ACC112 (cell line): Measurements from ENCODE around the gene ANAPC1.
"Not testable (repeated sequence)": the region's sequence is repeated elsewhere in the genome, so short reads cannot be mapped to it uniquely, and the experiment has no call there.

Source experiments
- H2AFZ ChIP-seq: fragments of 200-600 bp; sonication (generic); one replicate; pipeline ENCODE4 v1.6.0; 2017; ENCODE audit warnings: antibody characterized with exemption, low read length; ENCODE audit not compliant: unreplicated experiment
- H3K27ac ChIP-seq: fragments of 200-600 bp; sonication (generic); 2 replicates; pipeline ENCODE4 v1.5.1; 2014; ENCODE audit warnings: low read depth, mild to moderate bottlenecking, antibody characterized with exemption, low read length, moderate library complexity
- H3K27me3 ChIP-seq: fragments of 200-600 bp; sonication (generic); 2 replicates; pipeline ENCODE4 v1.6.1; 2014; ENCODE audit warnings: mild to moderate bottlenecking, antibody characterized with exemption, low read length, moderate library complexity, mixed read lengths; ENCODE audit not compliant: insufficient read depth
- H3K36me3 ChIP-seq: fragments of 200-600 bp; sonication (generic); 2 replicates; pipeline ENCODE4 v1.6.1; 2016; ENCODE audit warnings: mild to moderate bottlenecking, antibody characterized with exemption, low read length, moderate library complexity, mixed read lengths; ENCODE audit not compliant: insufficient read depth
- H3K4me1 ChIP-seq: fragments of 200-600 bp; sonication (generic); one replicate; pipeline ENCODE4 v1.6.1; 2016; ENCODE audit warnings: low read length, mixed read lengths; ENCODE audit not compliant: insufficient read depth, unreplicated experiment, control insufficient read depth
- H3K4me3 ChIP-seq: fragments of 200-600 bp; sonication (generic); 2 replicates; pipeline ENCODE4 v1.5.1; 2014; ENCODE audit warnings: mild to moderate bottlenecking, low read depth, low read length
- H3K79me2 ChIP-seq: fragments of 200-600 bp; sonication (generic); one replicate; pipeline ENCODE4 v1.6.0; 2016; ENCODE audit warnings: low read length; ENCODE audit not compliant: control insufficient read depth, unreplicated experiment, insufficient read depth

The ANAPC1 gene

DNA sequence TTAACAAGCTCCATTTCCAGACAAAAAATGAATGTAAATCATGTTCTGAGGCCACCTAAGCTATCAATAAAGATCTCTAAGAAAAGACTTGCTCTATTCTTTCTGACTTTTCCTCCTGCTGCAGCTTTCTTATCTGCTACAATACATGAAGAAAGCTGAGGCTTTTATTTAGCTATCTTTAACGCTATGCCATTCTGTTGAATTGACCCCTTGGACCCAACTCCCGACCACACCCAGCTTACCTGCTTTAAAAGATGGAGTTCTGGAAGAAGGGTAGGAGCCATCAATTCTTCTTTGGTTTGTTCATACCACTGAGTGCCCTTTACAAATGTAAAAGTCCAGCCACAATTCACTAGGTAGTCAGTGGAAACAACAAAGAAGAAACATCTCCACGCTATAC is 99.9 kb downstream of the ANAPC1 start:
- not testable (repeated sequence) for H3K36me3 ChIP-seq

DNA sequence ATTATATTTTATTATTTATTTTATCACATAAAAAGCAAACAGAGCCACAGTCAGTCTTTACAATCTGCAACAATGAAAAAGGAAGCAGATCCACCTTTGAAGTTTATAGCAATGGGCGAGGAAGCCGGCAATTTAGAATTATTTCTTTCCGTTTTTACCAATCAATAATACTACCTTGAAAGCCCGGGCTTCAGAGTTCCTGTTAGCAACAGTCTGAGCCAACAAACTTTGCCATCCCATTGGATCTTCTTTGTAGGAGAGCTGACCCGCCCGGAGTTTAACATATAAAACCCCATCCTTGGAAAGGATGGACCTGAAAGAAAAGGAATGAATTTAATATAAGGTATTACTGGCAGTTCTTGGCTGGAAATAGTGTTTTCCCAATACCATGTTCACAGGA is 101.8 kb downstream of the ANAPC1 start:
- H3K27ac ChIP-seq, H3K27me3 ChIP-seq, H2AFZ ChIP-seq, H3K79me2 ChIP-seq, H3K4me1 ChIP-seq, H3K36me3 ChIP-seq, H3K4me3 ChIP-seq: not testable (repeated sequence)

More for the DNA sequence above, 99.9 kb downstream of the ANAPC1 start:
- H2AFZ ChIP-seq, H3K27me3 ChIP-seq, H3K4me3 ChIP-seq, H3K4me1 ChIP-seq, H3K79me2 ChIP-seq, H3K27ac ChIP-seq: not testable (repeated sequence)

DNA sequence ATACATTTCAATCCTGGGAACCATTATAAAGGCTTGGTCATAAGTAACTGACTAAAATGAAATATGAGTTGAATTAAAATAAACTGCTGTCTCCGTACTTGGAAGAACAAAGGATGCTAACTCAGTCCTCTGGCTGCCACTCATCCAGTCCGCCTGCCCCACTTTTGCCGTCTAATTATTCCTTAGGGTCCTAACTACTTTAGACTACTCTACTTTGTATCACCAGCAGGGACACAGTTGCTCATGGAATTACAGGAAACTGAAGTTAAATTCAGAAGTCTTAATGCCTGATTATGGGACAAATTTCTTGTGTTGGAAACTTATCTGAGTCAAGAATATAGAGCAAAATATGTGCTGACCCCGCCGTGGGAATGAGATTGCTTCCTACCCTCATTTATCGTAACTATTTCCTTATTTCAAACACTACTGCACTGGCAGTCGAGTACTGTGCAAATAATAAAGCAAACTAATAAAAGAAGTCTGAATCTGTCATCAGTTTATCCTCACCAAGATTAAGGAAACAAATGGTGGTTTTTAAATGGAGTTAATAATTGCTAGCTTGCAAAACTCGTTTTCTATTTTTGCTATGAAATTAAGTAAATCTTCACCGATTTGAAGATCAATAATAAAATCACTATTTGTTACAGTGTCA is 102.4 kb downstream of the ANAPC1 start:
- not testable (repeated sequence) for H3K4me1 ChIP-seq, H3K27me3 ChIP-seq, H3K36me3 ChIP-seq, H3K79me2 ChIP-seq, H3K4me3 ChIP-seq, H2AFZ ChIP-seq, H3K27ac ChIP-seq

DNA sequence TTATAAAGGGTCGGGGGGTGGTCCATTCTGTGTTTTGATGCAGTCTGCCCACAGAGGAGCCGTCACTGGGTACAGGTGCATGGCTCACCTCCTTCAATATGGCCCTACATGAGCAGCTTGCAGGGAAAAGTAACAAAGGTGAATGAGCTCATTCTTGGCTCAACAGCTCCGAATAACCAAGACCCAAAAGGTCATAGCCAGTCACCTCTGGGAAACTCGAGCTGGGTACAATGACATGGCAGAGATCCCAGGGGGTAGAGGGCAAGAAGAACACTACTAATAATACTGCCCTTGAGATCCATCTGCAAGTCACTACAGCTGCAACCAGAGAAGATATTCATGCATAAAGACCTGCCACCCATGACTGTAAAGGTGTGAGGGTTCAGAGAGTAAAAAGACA is 106.8 kb downstream of the ANAPC1 start:
- not testable (repeated sequence) for H3K79me2 ChIP-seq, H3K4me3 ChIP-seq, H3K27me3 ChIP-seq, H3K4me1 ChIP-seq, H3K36me3 ChIP-seq, H2AFZ ChIP-seq, H3K27ac ChIP-seq

DNA sequence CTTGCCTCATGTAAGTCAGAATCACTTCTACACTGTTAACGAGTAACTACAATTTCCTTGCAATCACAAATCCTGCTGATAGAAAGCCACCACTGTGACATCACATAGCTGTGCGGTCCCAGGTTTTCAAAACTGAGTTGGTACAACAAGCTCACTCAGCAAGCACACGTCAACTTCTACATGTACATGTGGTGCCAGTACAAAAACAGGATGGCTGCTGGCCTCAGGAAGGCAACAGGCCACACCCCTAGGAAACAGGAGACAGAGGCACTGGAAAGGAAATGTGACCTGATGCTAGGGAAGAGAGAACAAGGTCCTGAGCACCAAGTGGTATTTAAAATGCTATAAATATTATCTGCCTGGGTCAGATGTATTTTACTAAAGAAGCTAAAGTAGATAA is 107.7 kb downstream of the ANAPC1 start:
- not testable (repeated sequence) for H3K79me2 ChIP-seq, H3K27ac ChIP-seq, H3K36me3 ChIP-seq, H3K4me1 ChIP-seq, H2AFZ ChIP-seq, H3K4me3 ChIP-seq, H3K27me3 ChIP-seq

DNA sequence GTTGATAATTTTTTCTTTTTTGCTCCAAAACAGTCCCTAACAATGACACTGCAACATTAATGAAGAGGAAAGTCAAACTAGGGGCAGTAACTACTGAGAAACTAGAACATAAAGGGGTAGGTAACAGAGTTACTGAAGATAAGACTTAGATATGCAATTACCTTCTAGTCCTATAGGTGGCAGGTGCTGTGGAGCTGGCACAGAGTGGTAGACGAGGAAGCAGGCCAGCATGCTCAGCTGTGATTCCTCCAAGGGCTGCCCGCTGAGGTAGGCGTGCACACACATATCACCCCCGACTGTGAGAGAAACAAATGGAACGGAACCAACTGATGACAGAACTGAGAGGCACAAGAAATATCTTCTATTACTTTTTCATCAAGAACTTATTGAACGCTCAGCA is 111.8 kb downstream of the ANAPC1 start:
- not testable (repeated sequence) for H3K36me3 ChIP-seq, H3K4me3 ChIP-seq, H3K27ac ChIP-seq, H3K4me1 ChIP-seq, H3K79me2 ChIP-seq, H2AFZ ChIP-seq, H3K27me3 ChIP-seq

DNA sequence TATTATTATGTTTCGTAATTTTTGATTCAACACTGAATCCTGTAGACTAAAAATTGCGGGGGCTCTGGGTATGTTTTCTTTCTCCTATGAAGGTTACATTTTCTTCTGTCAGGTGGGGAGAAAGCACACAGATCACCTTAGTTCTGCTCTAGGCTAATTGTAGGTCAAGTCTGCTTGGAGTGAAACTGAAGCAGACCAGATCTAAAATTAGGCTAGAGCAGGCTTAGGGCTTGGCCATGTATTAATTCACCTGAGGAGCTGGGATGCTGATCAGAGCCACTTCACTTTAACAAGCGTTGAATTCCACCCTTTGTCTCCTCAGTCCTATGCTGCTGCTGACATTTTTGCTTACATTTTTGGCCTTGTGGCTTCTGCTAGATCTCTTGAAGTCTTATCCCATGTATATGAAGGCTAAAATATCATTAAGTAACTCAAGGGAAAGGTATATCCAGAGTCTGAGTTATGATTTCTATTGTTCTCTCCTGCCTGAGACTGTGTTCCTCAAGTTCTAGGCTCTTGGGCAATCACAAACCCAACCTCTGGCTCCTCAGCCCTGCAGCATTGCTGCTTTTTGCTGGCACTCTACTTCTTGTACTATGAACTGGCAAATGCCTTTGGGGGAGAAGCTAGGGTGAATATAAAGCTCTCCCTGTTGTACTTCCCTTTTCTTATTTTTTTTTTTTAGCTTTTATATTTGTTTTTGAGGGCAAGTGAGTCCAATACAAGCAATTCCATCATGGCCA is 112.9 kb downstream of the ANAPC1 start:
- H3K27ac ChIP-seq, H3K4me3 ChIP-seq, H3K4me1 ChIP-seq, H3K36me3 ChIP-seq, H3K27me3 ChIP-seq, H3K79me2 ChIP-seq, H2AFZ ChIP-seq: not testable (repeated sequence)

DNA sequence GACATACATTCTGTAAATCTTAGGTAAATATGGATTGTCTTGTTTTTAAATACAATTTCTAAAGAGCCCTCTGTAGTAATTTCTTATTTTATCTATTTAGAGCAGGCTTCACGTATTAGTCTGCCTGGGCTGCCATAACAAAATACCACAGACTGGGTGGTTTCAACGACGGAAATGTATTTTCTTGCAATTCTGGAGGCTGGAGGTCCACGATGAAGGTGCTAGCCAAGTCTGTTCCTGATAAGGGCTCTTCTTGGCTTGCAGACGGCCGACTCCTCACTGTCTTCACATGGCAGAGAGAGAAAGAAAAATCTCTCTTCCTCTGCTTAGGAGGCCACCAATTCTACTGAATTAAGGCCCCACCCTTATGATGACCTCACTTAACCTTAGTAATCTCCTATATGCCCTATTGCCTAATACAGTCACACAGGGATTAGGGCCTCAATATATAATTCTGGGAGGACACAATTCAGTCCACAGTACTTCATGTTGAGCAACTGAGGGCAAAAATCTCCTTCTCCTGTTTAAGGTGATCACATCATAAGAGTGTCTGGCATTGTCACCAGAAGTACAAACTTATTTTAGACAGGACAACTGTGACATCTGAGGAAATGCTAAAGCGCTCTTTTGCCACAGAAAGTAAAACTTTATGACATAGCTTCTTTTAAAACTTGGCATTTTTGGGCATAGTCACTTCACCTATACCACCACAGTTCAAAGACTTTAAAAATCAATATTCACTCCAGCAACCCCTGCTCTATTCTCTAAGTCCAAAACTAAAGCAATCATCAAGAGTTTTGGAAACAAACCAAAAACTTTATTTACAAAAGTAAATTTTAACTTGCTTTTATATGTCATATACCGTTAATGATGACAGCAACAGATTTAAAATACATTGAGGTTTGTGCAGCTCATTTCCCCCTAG is 115.5 kb downstream of the ANAPC1 start:
- H2AFZ ChIP-seq, H3K27ac ChIP-seq, H3K27me3 ChIP-seq, H3K36me3 ChIP-seq, H3K4me3 ChIP-seq, H3K4me1 ChIP-seq, H3K79me2 ChIP-seq: not testable (repeated sequence)

DNA sequence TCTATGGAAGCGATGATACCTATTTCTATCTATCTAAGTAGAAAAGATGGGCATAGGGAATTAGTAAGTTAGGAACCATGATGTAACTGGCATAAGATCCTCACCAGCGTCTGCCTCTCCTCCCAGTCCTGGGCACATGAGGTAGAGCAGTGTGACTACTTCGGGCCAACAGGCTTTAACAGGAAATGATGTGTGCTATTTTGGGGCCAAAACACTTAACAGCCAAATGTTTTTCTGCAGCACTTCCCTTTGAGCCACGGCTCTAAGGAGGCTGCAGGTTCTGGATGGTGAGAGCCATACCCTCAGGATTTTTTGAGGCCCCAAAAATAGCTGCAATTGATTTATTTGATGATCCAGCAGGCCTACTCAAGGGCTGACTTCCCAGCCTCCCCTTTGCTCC is 116.9 kb downstream of the ANAPC1 start:
- H3K36me3 ChIP-seq, H3K27me3 ChIP-seq, H3K27ac ChIP-seq, H3K4me1 ChIP-seq, H3K79me2 ChIP-seq, H3K4me3 ChIP-seq, H2AFZ ChIP-seq: not testable (repeated sequence)

DNA sequence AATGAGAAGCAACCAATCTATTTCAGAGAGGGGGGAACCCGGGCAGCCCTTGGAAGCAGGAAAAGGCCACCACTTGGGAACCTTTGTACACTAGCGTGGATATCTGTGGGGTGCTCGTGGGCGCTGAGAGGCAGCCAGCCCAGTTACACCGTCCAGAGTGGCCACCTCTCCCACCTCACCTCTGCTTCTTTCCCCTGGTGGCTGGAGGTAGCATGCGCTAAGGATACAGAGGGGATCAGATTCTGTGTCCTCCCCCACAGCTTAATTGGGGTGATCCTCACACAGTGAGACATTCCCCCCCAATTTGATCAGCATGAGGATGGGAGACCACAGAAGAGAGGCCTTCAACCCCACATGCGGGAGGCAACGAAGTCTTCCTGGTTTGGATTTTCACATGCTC is 117.7 kb downstream of the ANAPC1 start:
- H3K27ac ChIP-seq, H2AFZ ChIP-seq, H3K4me3 ChIP-seq, H3K36me3 ChIP-seq, H3K4me1 ChIP-seq, H3K79me2 ChIP-seq, H3K27me3 ChIP-seq: not testable (repeated sequence)

DNA sequence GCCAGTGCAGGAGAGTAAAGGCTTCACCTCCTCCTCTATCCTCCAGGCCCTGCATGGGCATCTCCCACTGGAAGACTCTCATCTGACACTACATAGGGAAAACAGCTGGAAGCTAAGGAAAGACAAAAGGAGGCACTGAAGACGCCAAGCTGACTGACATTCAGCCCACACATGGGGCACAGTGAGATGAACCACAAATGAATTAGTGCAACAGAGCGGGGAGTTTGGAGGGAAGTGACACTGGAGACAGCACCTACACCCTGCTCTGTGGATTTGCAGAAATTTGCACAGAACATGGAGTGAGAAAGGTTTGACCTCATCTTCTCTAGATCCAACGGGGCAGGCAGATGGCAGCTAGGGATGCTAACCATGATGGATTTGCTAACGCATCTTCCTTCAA is 119.8 kb downstream of the ANAPC1 start:
- not testable (repeated sequence) for H3K4me3 ChIP-seq, H3K79me2 ChIP-seq, H3K27me3 ChIP-seq, H3K4me1 ChIP-seq, H3K27ac ChIP-seq, H2AFZ ChIP-seq, H3K36me3 ChIP-seq
